Caco-2 (cell line): Measurements from ENCODE around the gene NFU1. TPM values are rescaled to one million over a fixed set of nuclear protein-coding genes. Genes with fewer than 3 reads are reported as not detected.

Source experiments
- BruUV-seq: library from RNA; stranded (reverse); fragments of 400-500 nt; replicated peaks from 2 replicates; lab custom pipeline; 2021; lab: Mats Ljungman, UMichigan
- CTCF ChIA-PET: fragments of 300-600 bp; sonication (Branson Sonifier 250); formaldehyde crosslinking; loops from one replicate; lab custom pipeline; 2022; ENCODE audit warnings: antibody characterized with exemption; lab: Charles Lee
- POLR2A ChIA-PET: fragments of 300-600 bp; sonication (Branson Sonifier 250); formaldehyde crosslinking; loops from one replicate; lab custom pipeline; 2022; ENCODE audit warnings: antibody characterized with exemption; lab: Charles Lee
- DNase-seq, 2 experiments: peaks; one replicate each; pipeline versions ENCODE4 v3.0.0 to v3.0.0-alpha.2; 2020 to 2022
- H3K27me3 ChIP-seq: replicated peaks from 2 replicates; pipeline ENCODE4 v1.6.0; 2011; ENCODE audit warnings: low read length; ENCODE audit not compliant: control insufficient read depth, insufficient read depth
- H3K36me3 ChIP-seq: 2 replicates; pipeline ENCODE4 v1.5.1; 2011; ENCODE audit warnings: low read length; ENCODE audit not compliant: control insufficient read depth, insufficient read depth
- H3K4me1 ChIP-seq: fragments of 250-450 bp; sonication (Bioruptor Pico); 2 replicates; pipeline ENCODE4 v1.5.1; 2020; ENCODE audit warnings: mild to moderate bottlenecking
- H3K4me3 ChIP-seq: 2 replicates; pipeline ENCODE4 v1.5.1; 2011; ENCODE audit warnings: low read depth, mild to moderate bottlenecking, control low read depth, low read length
- H3K9me3 ChIP-seq: fragments of 250-450 bp; sonication (Bioruptor Pico); 2 replicates; pipeline ENCODE4 v1.5.1; 2020; ENCODE audit warnings: mild to moderate bottlenecking, moderate library complexity
- H3K27ac Mint-ChIP-seq: one replicate; pipeline ENCODE4 v1.8.0; 2022; ENCODE audit warnings: mixed read lengths; ENCODE audit not compliant: unreplicated experiment
- H3K27me3 Mint-ChIP-seq: one replicate; pipeline ENCODE4 v1.8.0; 2022; ENCODE audit warnings: mixed read lengths; ENCODE audit not compliant: insufficient read depth, unreplicated experiment
- H3K36me3 Mint-ChIP-seq: one replicate; pipeline ENCODE4 v1.8.0; 2022; ENCODE audit warnings: mild to moderate bottlenecking, mixed read lengths; ENCODE audit not compliant: insufficient read depth, unreplicated experiment
- H3K4me1 Mint-ChIP-seq: one replicate; pipeline ENCODE4 v1.8.0; 2022; ENCODE audit warnings: low read depth, mixed read lengths; ENCODE audit not compliant: unreplicated experiment
- H3K4me3 Mint-ChIP-seq: one replicate; pipeline ENCODE4 v1.8.0; 2022; ENCODE audit warnings: mild to moderate bottlenecking, moderate library complexity, mixed read lengths; ENCODE audit not compliant: unreplicated experiment
- H3K9me3 Mint-ChIP-seq: one replicate; pipeline ENCODE4 v1.8.0; 2022; ENCODE audit warnings: mixed read lengths; ENCODE audit not compliant: unreplicated experiment
- intact Hi-C: fragments of 100-400 bp; cut with micrococcal nuclease; formaldehyde crosslinking; loops from one replicate; pipeline ENCODE4 v1.10.0; 2022; ENCODE audit not compliant: unreplicated experiment
- total RNA-seq: library from RNA; stranded (reverse); gene quantifications from 2 replicates; pipeline ENCODE4 v1.2.3, GENCODE V29; 2022
- TF ChIP-seq, protein P1 (sequence below), 2 experiments: fragments of 200-600 bp in 1 of 2; IDR thresholded peaks; 1 replicate in 1 of 2; 2 replicates in 1 of 2; pipeline versions ENCODE4 v1.5.1 to v1.8.0; 2011 to 2022; ENCODE audit warnings: antibody characterized with exemption in 1 of 2, control low read depth in 1 of 2, inconsistent platforms in 1 of 2, low read depth in 1 of 2, low read length in 1 of 2, mild to moderate bottlenecking in 1 of 2, moderate library complexity in 1 of 2; ENCODE audit not compliant: insufficient read depth in 1 of 2, severe bottlenecking in 1 of 2, unreplicated experiment in 1 of 2

Gene NFU1
- total RNA-seq, 1 experiment from 2014 or later = 85.3 TPM

- intact Hi-C loops = no loop called here
- no TSS peak for BruUV-seq
- POLR2A ChIA-PET = no interaction called here
Observed at GRCh38 chr2:69429491-69430183, 7.6 kb downstream of the NFU1 start.

DNA sequence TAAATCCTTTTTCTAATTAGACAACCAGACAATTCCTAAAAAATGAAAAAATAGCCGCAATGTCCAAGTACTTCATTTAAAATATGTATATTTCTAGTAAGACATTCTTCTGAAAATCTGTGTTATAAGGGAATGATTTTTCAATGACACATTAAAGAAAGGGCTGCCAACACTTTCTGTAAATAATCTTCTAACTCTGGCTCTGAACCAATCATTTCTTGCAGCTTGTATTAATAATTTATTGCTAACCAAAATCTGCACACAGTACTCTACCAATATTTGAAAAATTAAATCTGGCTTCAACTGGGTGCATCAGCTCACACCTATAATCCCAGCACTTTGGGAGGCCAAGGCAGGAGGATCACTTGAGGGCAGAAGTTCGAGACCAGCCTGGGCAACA lies 8.3 kb downstream of the NFU1 start:
- no TSS peak for BruUV-seq
- H3K4me3 ChIP-seq = no peak overlapping the region
- H3K27me3 ChIP-seq = no peaks in the 10 kb centered on the region
- no peaks in the 10 kb centered on the region for H3K9me3 Mint-ChIP-seq
- TF ChIP-seq, protein P1, sequence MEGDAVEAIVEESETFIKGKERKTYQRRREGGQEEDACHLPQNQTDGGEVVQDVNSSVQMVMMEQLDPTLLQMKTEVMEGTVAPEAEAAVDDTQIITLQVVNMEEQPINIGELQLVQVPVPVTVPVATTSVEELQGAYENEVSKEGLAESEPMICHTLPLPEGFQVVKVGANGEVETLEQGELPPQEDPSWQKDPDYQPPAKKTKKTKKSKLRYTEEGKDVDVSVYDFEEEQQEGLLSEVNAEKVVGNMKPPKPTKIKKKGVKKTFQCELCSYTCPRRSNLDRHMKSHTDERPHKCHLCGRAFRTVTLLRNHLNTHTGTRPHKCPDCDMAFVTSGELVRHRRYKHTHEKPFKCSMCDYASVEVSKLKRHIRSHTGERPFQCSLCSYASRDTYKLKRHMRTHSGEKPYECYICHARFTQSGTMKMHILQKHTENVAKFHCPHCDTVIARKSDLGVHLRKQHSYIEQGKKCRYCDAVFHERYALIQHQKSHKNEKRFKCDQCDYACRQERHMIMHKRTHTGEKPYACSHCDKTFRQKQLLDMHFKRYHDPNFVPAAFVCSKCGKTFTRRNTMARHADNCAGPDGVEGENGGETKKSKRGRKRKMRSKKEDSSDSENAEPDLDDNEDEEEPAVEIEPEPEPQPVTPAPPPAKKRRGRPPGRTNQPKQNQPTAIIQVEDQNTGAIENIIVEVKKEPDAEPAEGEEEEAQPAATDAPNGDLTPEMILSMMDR (IDR thresholded peaks at IDR 0.05; ENCODE audit: insufficient read depth in 1 of 2, low read depth in 1 of 2, low read length in 1 of 2, severe bottlenecking in 1 of 2, unreplicated experiment in 1 of 2) = no peak
- peaks cover 25% of the 10 kb centered on the region for H3K36me3 Mint-ChIP-seq
- POLR2A ChIA-PET = no interaction called here
- no peaks in the 10 kb centered on the region for H3K27me3 Mint-ChIP-seq
- no peaks in the 10 kb centered on the region for H3K36me3 ChIP-seq
- H3K4me1 Mint-ChIP-seq = no peaks in the 10 kb centered on the region
- no peak overlapping the region for H3K27ac Mint-ChIP-seq
- CTCF ChIA-PET = no interaction called here
- no peak overlapping the region for H3K4me3 Mint-ChIP-seq
- intact Hi-C loops = no loop called here
- no peak for DNase-seq
- H3K4me1 ChIP-seq = no peaks in the 10 kb centered on the region
- no peaks in the 10 kb centered on the region for H3K9me3 ChIP-seq

More at GRCh38 chr2:69429491-69430183, 7.6 kb downstream of the NFU1 start:
- CTCF ChIA-PET = no interaction called here
- Histone ChIP-seq H3K27me3 (no peaks in the 10 kb centered on the region), H3K4me1 (no peaks in the 10 kb centered on the region), H3K9me3 (no peaks in the 10 kb centered on the region), H3K36me3 (no peaks in the 10 kb centered on the region), H3K4me3 (no peak overlapping the region)
- TF ChIP-seq, protein P1 (IDR thresholded peaks at IDR 0.05; ENCODE audit: insufficient read depth in 1 of 2, low read depth in 1 of 2, low read length in 1 of 2, severe bottlenecking in 1 of 2, unreplicated experiment in 1 of 2) = no peak
- peaks cover 28% of the 10 kb centered on the region for H3K36me3 Mint-ChIP-seq
- DNase-seq = no peak
- H3K4me1 Mint-ChIP-seq = peaks cover 3% of the 10 kb centered on the region
- no peak overlapping the region for H3K27ac Mint-ChIP-seq
- no peaks in the 10 kb centered on the region for H3K9me3 Mint-ChIP-seq
- no peaks in the 10 kb centered on the region for H3K27me3 Mint-ChIP-seq
- no peak overlapping the region for H3K4me3 Mint-ChIP-seq

DNA sequence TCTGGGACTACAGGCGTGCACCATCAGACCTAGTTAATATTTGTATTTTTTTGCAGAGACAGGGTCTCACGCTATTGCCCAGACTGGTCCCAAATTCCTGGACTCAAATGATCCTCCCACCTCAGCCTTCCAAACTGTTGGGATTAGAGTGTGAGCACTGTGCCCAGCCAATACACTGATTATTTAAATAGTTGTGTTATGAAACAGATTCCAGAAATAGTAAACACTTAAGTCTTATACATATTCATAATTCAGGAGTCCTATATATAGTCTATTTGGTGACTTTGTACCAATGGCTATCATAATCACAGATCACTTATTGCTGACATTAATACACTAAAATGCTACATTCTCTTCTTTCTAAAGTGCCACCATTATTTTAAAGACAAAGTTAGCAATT lies 12.8 kb downstream of the NFU1 start:
- H3K4me1 ChIP-seq = no peaks in the 10 kb centered on the region
- no peak for DNase-seq
- no peaks in the 10 kb centered on the region for H3K27me3 Mint-ChIP-seq
- H3K4me3 Mint-ChIP-seq = no peak overlapping the region
- H3K36me3 ChIP-seq = no peaks in the 10 kb centered on the region
- H3K27ac Mint-ChIP-seq = no peak overlapping the region
- intact Hi-C loops = no loop called here
- ChIA-PET CTCF (no interaction called here), POLR2A (no interaction called here)
- TF ChIP-seq, protein P1 (IDR thresholded peaks at IDR 0.05; ENCODE audit: insufficient read depth in 1 of 2, low read depth in 1 of 2, low read length in 1 of 2, severe bottlenecking in 1 of 2, unreplicated experiment in 1 of 2) = no peak
- no peaks in the 10 kb centered on the region for H3K9me3 Mint-ChIP-seq
- H3K4me1 Mint-ChIP-seq = no peaks in the 10 kb centered on the region
- no peak overlapping the region for H3K4me3 ChIP-seq
- H3K27me3 ChIP-seq = no peaks in the 10 kb centered on the region
- BruUV-seq = no TSS peak
- H3K9me3 ChIP-seq = no peaks in the 10 kb centered on the region
- H3K36me3 Mint-ChIP-seq = peaks cover 47% of the 10 kb centered on the region
